Measurements from ENCODE around the gene MRPL40.
"Not testable (repeated sequence)": the region's sequence is repeated elsewhere in the genome, so short reads cannot be mapped to it uniquely, and the experiment has no call there.

Gene MRPL40

GRCh38 chr22:19442166-19442565 lies 9.8 kb downstream of the MRPL40 start:
- DNase-seq (ENCODE audit: low read depth) = no peak

GRCh38 chr22:19443544-19444211 lies 11.3 kb downstream of the MRPL40 start:
- DNase-seq (ENCODE audit: low read depth) = no peak

GRCh38 chr22:19445279-19445982 lies 13.1 kb downstream of the MRPL40 start:
- not testable (repeated sequence) for DNase-seq (ENCODE audit: low read depth)

- DNase-seq (ENCODE audit: low read depth) = no peak
Observed at GRCh38 chr22:19446603-19447329, 14.4 kb downstream of the MRPL40 start.

GRCh38 chr22:19447330-19448075 lies 15.2 kb downstream of the MRPL40 start, which contains the start of gene C22orf39:
Gene C22orf39 (minus strand): TSS chr22:19447711. CDS start chr22:19447688, 23 bp downstream.
- DNase-seq (ENCODE audit: low read depth) = peak; percentile 73

- no peak for DNase-seq (ENCODE audit: low read depth)
Observed at GRCh38 chr22:19448076-19448607, 15.8 kb downstream of the MRPL40 start.

GRCh38 chr22:19448739-19449421 lies 16.5 kb downstream of the MRPL40 start:
- DNase-seq (ENCODE audit: low read depth) = no peak

- no peak for DNase-seq (ENCODE audit: low read depth)
Observed at GRCh38 chr22:19449422-19449767, 17.1 kb downstream of the MRPL40 start.

- no peak for DNase-seq (ENCODE audit: low read depth)
Observed at GRCh38 chr22:19450363-19451175, 18.2 kb downstream of the MRPL40 start.

GRCh38 chr22:19451570-19451969 lies 19.2 kb downstream of the MRPL40 start:
- DNase-seq (ENCODE audit: low read depth) = no peak

GRCh38 chr22:19453718-19454117 lies 21.4 kb downstream of the MRPL40 start:
- no peak for DNase-seq (ENCODE audit: low read depth)

GRCh38 chr22:19454156-19454555 lies 21.8 kb downstream of the MRPL40 start:
- DNase-seq (ENCODE audit: low read depth) = no peak

- no peak for DNase-seq (ENCODE audit: low read depth)
Observed at GRCh38 chr22:19455033-19455432, 22.7 kb downstream of the MRPL40 start.

GRCh38 chr22:19455585-19456370 lies 23.4 kb downstream of the MRPL40 start:
- no peak for DNase-seq (ENCODE audit: low read depth)

GRCh38 chr22:19456541-19456940 lies 24.2 kb downstream of the MRPL40 start:
- DNase-seq (ENCODE audit: low read depth) = no peak

GRCh38 chr22:19457828-19458428 lies 25.6 kb downstream of the MRPL40 start:
- DNase-seq (ENCODE audit: low read depth) = no peak

- no peak for DNase-seq (ENCODE audit: low read depth)
Observed at GRCh38 chr22:19460036-19460435, 27.7 kb downstream of the MRPL40 start.

- DNase-seq (ENCODE audit: low read depth) = no peak
Observed at GRCh38 chr22:19461506-19461905, 29.2 kb downstream of the MRPL40 start.

GRCh38 chr22:19463008-19463407 lies 30.7 kb downstream of the MRPL40 start:
- no peak for DNase-seq (ENCODE audit: low read depth)

Data from GM04503 (cell line).